CD14-positive monocyte (primary cell): ENCODE data around the gene TAAR2. TPM values are rescaled to one million over a fixed set of nuclear protein-coding genes. Genes with fewer than 3 reads are reported as not detected.

Source experiments
- DNase-seq, 3 donors: peaks; one replicate each; pipeline ENCODE4 v3.0.0-alpha.2; 2011 to 2022
- H2AFZ ChIP-seq: 2 replicates; pipeline ENCODE4 v1.6.0; 2012; ENCODE audit warnings: mild to moderate bottlenecking, low read depth, low read length, inconsistent platforms; ENCODE audit not compliant: insufficient read depth, poor library complexity, severe bottlenecking
- H3K27ac ChIP-seq, 2 donors: 1 replicate in 1 of 2; 2 replicates in 1 of 2; pipeline ENCODE4 v1.5.1; 2012 to 2013; ENCODE audit warnings: low read length in 2 of 2, control low read depth in 1 of 2, inconsistent platforms in 1 of 2, low read depth in 1 of 2, mild to moderate bottlenecking in 1 of 2
- H3K27me3 ChIP-seq, 2 donors: one replicate each; pipeline versions ENCODE4 v1.6.0 to v1.6.1; 2011 to 2013; ENCODE audit warnings: low read length in 2 of 2; ENCODE audit not compliant: control insufficient read depth in 2 of 2, insufficient read depth in 2 of 2
- H3K36me3 ChIP-seq, 2 donors: replicated peaks in 1 of 2; 1 replicate in 1 of 2; 2 replicates in 1 of 2; pipeline versions ENCODE4 v1.5.1 to v1.6.1; 2012 to 2013; ENCODE audit warnings: low read length in 2 of 2, control low read depth in 1 of 2, inconsistent platforms in 1 of 2, mild to moderate bottlenecking in 1 of 2; ENCODE audit not compliant: insufficient read depth in 2 of 2, control insufficient read depth in 1 of 2
- H3K4me1 ChIP-seq, 2 donors: 1 replicate in 1 of 2; 2 replicates in 1 of 2; pipeline versions ENCODE4 v1.5.1 to v1.6.1; 2012 to 2013; ENCODE audit warnings: low read length in 2 of 2, control low read depth in 1 of 2, inconsistent platforms in 1 of 2, mild to moderate bottlenecking in 1 of 2, moderate library complexity in 1 of 2; ENCODE audit not compliant: insufficient read depth in 2 of 2, control insufficient read depth in 1 of 2
- H3K4me2 ChIP-seq: replicated peaks from 2 replicates; pipeline ENCODE3; 2012; ENCODE audit warnings: low read length, moderate library complexity, mild to moderate bottlenecking; ENCODE audit not compliant: poor library complexity, severe bottlenecking; ENCODE audit errors: extremely low read depth
- H3K4me3 ChIP-seq, 3 experiments: fragments of 200-600 bp in 1 of 3; sonication (generic) in 1 of 3; replicated peaks in 1 of 3; 1 replicate in 2 of 3; 2 replicates in 1 of 3; pipeline ENCODE4 v1.5.1; 2011 to 2013; ENCODE audit warnings: low read length in 3 of 3, mild to moderate bottlenecking in 3 of 3, control low read depth in 2 of 3, low read depth in 2 of 3, inconsistent platforms in 1 of 3, moderate library complexity in 1 of 3
- H3K79me2 ChIP-seq: 2 replicates; pipeline ENCODE4 v1.6.0; 2012; ENCODE audit warnings: mild to moderate bottlenecking, control low read depth, inconsistent platforms, low read length, moderate library complexity; ENCODE audit not compliant: insufficient read depth
- H3K9ac ChIP-seq: 2 replicates; pipeline ENCODE4 v1.6.0; 2017; ENCODE audit warnings: low read length, mild to moderate bottlenecking; ENCODE audit not compliant: insufficient read depth, poor library complexity, severe bottlenecking
- H3K9me3 ChIP-seq, 2 donors: replicated peaks in 1 of 2; 1 replicate in 1 of 2; 2 replicates in 1 of 2; pipeline versions ENCODE4 v1.5.1 to v1.6.1; 2012 to 2013; ENCODE audit warnings: low read length in 2 of 2, control low read depth in 1 of 2; ENCODE audit not compliant: control insufficient read depth in 1 of 2, insufficient read depth in 1 of 2
- H4K20me1 ChIP-seq: 2 replicates; pipeline ENCODE4 v1.6.0; 2012; ENCODE audit warnings: mild to moderate bottlenecking, low read length, control low read depth, moderate library complexity; ENCODE audit not compliant: insufficient read depth
- H3K27ac Mint-ChIP-seq, 7 donors: one replicate each; pipeline ENCODE4 v1.8.0; 2020; ENCODE audit warnings: mild to moderate bottlenecking in 7 of 7, mixed read lengths in 7 of 7, moderate library complexity in 6 of 7, inconsistent platforms in 2 of 7
- H3K27me3 Mint-ChIP-seq, 3 donors: one replicate each; pipeline ENCODE4 v1.8.0; 2021 to 2022; ENCODE audit warnings: low read depth in 3 of 3, mild to moderate bottlenecking in 3 of 3, mixed read lengths in 3 of 3, moderate library complexity in 3 of 3, inconsistent platforms in 1 of 3
- H3K36me3 Mint-ChIP-seq, 2 donors: one replicate each; pipeline ENCODE4 v1.8.0; 2020; ENCODE audit warnings: mixed read lengths in 2 of 2, inconsistent platforms in 1 of 2, mild to moderate bottlenecking in 1 of 2
- H3K4me1 Mint-ChIP-seq: one replicate; pipeline ENCODE4 v1.8.0; 2020; ENCODE audit warnings: mild to moderate bottlenecking, mixed read lengths
- H3K4me3 Mint-ChIP-seq, 2 donors: one replicate each; pipeline ENCODE4 v1.8.0; 2020; ENCODE audit warnings: mild to moderate bottlenecking in 2 of 2, mixed read lengths in 2 of 2, moderate library complexity in 1 of 2
- H3K9me3 Mint-ChIP-seq, 7 donors: one replicate each; pipeline ENCODE4 v1.8.0; 2020 to 2022; ENCODE audit warnings: mixed read lengths in 7 of 7, mild to moderate bottlenecking in 6 of 7, moderate library complexity in 6 of 7, inconsistent platforms in 2 of 7
- WGBS: methylation state at CpG from one replicate; pipeline ENCODE4 v1.1.5; 2013; ENCODE audit warnings: missing lambda C conversion rate; ENCODE audit not compliant: insufficient coverage; 5-methylcytosine and 5-hydroxymethylcytosine counted together
- intact Hi-C, 2 donors: fragments of 100-400 bp; cut with micrococcal nuclease; formaldehyde crosslinking; loops; one replicate each; pipeline versions ENCODE4 v1.15.0 to v1.15.1; 2023
- polyA plus RNA-seq, 3 donors: library from polyadenylated mRNA; depleted of rRNA in 1 of 3; unstranded in 2 of 3; stranded (reverse) in 1 of 3; fragments of 300-500 nt in 2 of 3; fragments of >200 nt in 1 of 3; fragmentation: Illumina TruSeq in 2 of 3; gene quantifications; 1 replicate in 2 of 3; 2 replicates in 1 of 3; pipeline ENCODE4 v1.2.3, GENCODE V29; 2012 to 2021
- TF ChIP-seq, protein P1 (sequence below): fragments of 200-600 bp; IDR thresholded peaks from one replicate; pipeline ENCODE4 v1.8.0; 2022; ENCODE audit warnings: antibody characterized with exemption, mild to moderate bottlenecking

TAAR2 gene
- polyA plus RNA-seq, 3 donors, result not detected

DNA sequence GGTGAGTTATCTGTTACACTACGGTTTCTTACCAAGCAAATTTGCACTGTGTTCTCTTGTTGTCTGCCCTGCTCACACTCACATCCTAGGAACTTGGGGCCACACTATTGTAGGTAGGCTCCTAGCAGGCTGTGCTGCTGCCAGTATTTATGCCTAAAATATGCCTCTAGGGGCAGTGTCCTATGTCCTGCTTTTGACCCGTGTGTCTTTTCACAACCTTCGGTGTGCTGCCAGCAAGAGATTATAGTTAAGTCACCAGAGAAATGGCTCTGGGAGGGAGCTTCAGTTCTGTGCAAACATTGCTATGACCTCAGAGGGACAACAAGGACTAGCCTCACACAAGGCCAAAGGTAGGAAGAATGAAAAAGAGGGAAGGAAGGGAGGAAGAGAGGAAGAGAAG, 25.6 kb downstream of the TAAR2 start:
- Mint-ChIP-seq H3K27ac (no peak overlapping the region), H3K27me3 (peaks cover 1 to 2% (median 1%) of the 10 kb centered on the region in 3 donors), H3K4me1 (peaks cover 5% of the 10 kb centered on the region), H3K9me3 (peaks cover 0 to 3% (median 0%) of the 10 kb centered on the region in 7 donors), H3K36me3 (no peaks in the 10 kb centered on the region), H3K4me3 (no peak overlapping the region)
- H3K9me3 ChIP-seq, result no peaks in the 10 kb centered on the region
- intact Hi-C loops, result no loop called here
- no peaks in the 10 kb centered on the region for H4K20me1 ChIP-seq
- H3K79me2 ChIP-seq, result no peaks in the 10 kb centered on the region
- peaks cover 0 to under 1% of the 10 kb centered on the region in 2 donors for H3K4me1 ChIP-seq
- 24% methylated on average over 2 of the region's 3 CpGs for WGBS
- no peak overlapping the region for H3K4me2 ChIP-seq
- TF ChIP-seq, protein P1, sequence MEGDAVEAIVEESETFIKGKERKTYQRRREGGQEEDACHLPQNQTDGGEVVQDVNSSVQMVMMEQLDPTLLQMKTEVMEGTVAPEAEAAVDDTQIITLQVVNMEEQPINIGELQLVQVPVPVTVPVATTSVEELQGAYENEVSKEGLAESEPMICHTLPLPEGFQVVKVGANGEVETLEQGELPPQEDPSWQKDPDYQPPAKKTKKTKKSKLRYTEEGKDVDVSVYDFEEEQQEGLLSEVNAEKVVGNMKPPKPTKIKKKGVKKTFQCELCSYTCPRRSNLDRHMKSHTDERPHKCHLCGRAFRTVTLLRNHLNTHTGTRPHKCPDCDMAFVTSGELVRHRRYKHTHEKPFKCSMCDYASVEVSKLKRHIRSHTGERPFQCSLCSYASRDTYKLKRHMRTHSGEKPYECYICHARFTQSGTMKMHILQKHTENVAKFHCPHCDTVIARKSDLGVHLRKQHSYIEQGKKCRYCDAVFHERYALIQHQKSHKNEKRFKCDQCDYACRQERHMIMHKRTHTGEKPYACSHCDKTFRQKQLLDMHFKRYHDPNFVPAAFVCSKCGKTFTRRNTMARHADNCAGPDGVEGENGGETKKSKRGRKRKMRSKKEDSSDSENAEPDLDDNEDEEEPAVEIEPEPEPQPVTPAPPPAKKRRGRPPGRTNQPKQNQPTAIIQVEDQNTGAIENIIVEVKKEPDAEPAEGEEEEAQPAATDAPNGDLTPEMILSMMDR, result peak; percentile 45
- no peak overlapping the region for H3K27ac ChIP-seq
- no peak overlapping the region for H3K9ac ChIP-seq
- DNase-seq, result peak; percentile 3 to 17 (median 6)
- H2AFZ ChIP-seq, result no peak overlapping the region
- no peaks in the 10 kb centered on the region for H3K27me3 ChIP-seq
- no peak overlapping the region for H3K4me3 ChIP-seq
- no peaks in the 10 kb centered on the region for H3K36me3 ChIP-seq

- Histone ChIP-seq H3K36me3 (no peaks in the 10 kb centered on the region), H3K9ac (no peak overlapping the region), H3K9me3 (no peaks in the 10 kb centered on the region), H3K79me2 (no peaks in the 10 kb centered on the region), H3K4me3 (no peak overlapping the region), H3K27ac (no peak overlapping the region), H4K20me1 (no peaks in the 10 kb centered on the region), H3K27me3 (no peaks in the 10 kb centered on the region), H3K4me1 (peaks cover 16 to 18% of the 10 kb centered on the region in 2 donors), H3K4me2 (no peak overlapping the region), H2AFZ (no peak overlapping the region)
- TF ChIP-seq, protein P1, result no peak
- intact Hi-C loops, result no loop called here
- no peak for DNase-seq
- peaks cover 21% of the 10 kb centered on the region for H3K4me1 Mint-ChIP-seq
- H3K27ac Mint-ChIP-seq, result no peak overlapping the region
- no CpG with 5 or more reads among the region's 6 CpGs for WGBS
- peaks cover 0 to 3% (median 0%) of the 10 kb centered on the region in 7 donors for H3K9me3 Mint-ChIP-seq
- H3K27me3 Mint-ChIP-seq, result peaks cover 1 to 2% (median 1%) of the 10 kb centered on the region in 3 donors
- H3K4me3 Mint-ChIP-seq, result no peak overlapping the region
- H3K36me3 Mint-ChIP-seq, result no peaks in the 10 kb centered on the region
Observed at GRCh38 chr6:132596201-132596600, 27.9 kb downstream of the TAAR2 start.
